Upper lobe of left lung (tissue), 6 donors: Measurements from ENCODE around the gene SLAMF7. TPM values are rescaled to one million over a fixed set of nuclear protein-coding genes. Genes with fewer than 3 reads are reported as not detected.
"Not testable (repeated sequence)": the region's sequence is repeated elsewhere in the genome, so short reads cannot be mapped to it uniquely, and the experiment has no call there.

Experiments
- ATAC-seq, 2 donors: fragments of 200-7000 bp; cut with Tn5 transposase; one replicate each; pipeline ENCODE4 v1.9.1; 2022; ENCODE audit warnings: mild to moderate bottlenecking in 2 of 2, moderate library complexity in 2 of 2; ENCODE audit not compliant: low FRiP score in 2 of 2
- DNase-seq, 2 donors: peaks; one replicate each; pipeline ENCODE4 v3.0.0-alpha.2; 2019 to 2020
- H3K27ac ChIP-seq, 4 donors: fragments of 200-600 bp; sonication (generic); one replicate each; pipeline ENCODE4 v1.5.1; 2016 to 2019
- H3K27me3 ChIP-seq, 4 donors: fragments of 200-600 bp; sonication (generic); one replicate each; pipeline ENCODE4 v1.5.1; 2017 to 2019
- H3K36me3 ChIP-seq, 4 donors: fragments of 200-600 bp; sonication (generic); one replicate each; pipeline ENCODE4 v1.5.1; 2016 to 2019
- H3K4me1 ChIP-seq, 4 donors: fragments of 200-600 bp; sonication (generic); one replicate each; pipeline ENCODE4 v1.5.1; 2018 to 2019
- H3K4me3 ChIP-seq, 4 donors: fragments of 200-600 bp; sonication (generic); one replicate each; pipeline ENCODE4 v1.5.1; 2017 to 2019; ENCODE audit warnings: mild to moderate bottlenecking in 2 of 4, moderate library complexity in 1 of 4
- H3K9me3 ChIP-seq, 4 donors: fragments of 200-600 bp; sonication (generic); one replicate each; pipeline ENCODE4 v1.5.1; 2018 to 2019
- CTCF ChIP-seq, 6 experiments: fragments of 450-650 bp in 4 of 6; fragments of 200-600 bp in 2 of 6; sonication (generic) in 2 of 6; IDR thresholded peaks; one replicate each; pipeline ENCODE4 v1.5.1; 2016 to 2019; ENCODE audit warnings: antibody characterized with exemption in 6 of 6
- EP300 ChIP-seq, 4 donors: sonication (generic); formaldehyde crosslinking; IDR thresholded peaks; one replicate each; pipeline ENCODE4 v1.5.1; 2017; ENCODE audit warnings: antibody characterized with exemption in 4 of 4, control low read depth in 2 of 4
- POLR2A ChIP-seq, 4 donors: fragments of 450-650 bp; IDR thresholded peaks; one replicate each; pipeline ENCODE4 v1.5.1; 2016 to 2017; ENCODE audit warnings: antibody characterized with exemption in 4 of 4, mild to moderate bottlenecking in 2 of 4
- POLR2AphosphoS5 ChIP-seq, 2 donors: sonication (generic); formaldehyde crosslinking; IDR thresholded peaks; one replicate each; pipeline ENCODE4 v1.5.1; 2017; ENCODE audit warnings: antibody characterized with exemption in 2 of 2
- WGBS, 2 donors: methylation state at CpG; one replicate each; pipeline ENCODE4 v1.1.5; 2017 to 2018; 5-methylcytosine and 5-hydroxymethylcytosine counted together
- total RNA-seq, 6 donors: library from RNA; depleted of rRNA in 4 of 6; stranded (reverse); fragments of >200 nt in 4 of 6; gene quantifications; one replicate each; pipeline versions ENCODE4 v1.1.0 to v1.2.1, GENCODE V29; 2016 to 2021
- donor health status: DM: no; HTN: no; CAD: no; lungs with moderate emphysema.
- donor health status: DM: no; HTN: yes; CAD: no; lungs with severe emphysema.

SLAMF7 gene
- total RNA-seq: 10 to 100 TPM in 2 of 6 donors, 1 to 10 TPM in 3, under 1 TPM in 1; 0.67 to 17.2 (median 3.5) TPM

- peaks cover 0 to 8% (median 0%) of the 10 kb centered on the region in 4 donors for H3K9me3 ChIP-seq
- H3K27me3 ChIP-seq: no peaks in the 10 kb centered on the region
- H3K36me3 ChIP-seq: no peaks in the 10 kb centered on the region
- peak within 1 kb of the TSS in 3 of 4 donors; percentile 5 to 22 (median 6) for H3K4me3 ChIP-seq
- peak in 1 of 2 donors; percentile 73 for DNase-seq
- H3K27ac ChIP-seq: peak within 1 kb of the TSS in 2 of 4 donors; percentile 22 to 38
- TF ChIP-seq EP300 (IDR thresholded peaks at IDR 0.05): no peak
- peak in 1 of 4 donors; percentile 47 for TF ChIP-seq POLR2A (IDR thresholded peaks at IDR 0.05)
- H3K4me1 ChIP-seq: peaks cover 0 to 12% (median 0%) of the 10 kb centered on the region in 4 donors
- peak in 1 of 2 donors; percentile 58 for ATAC-seq
- 61 to 73% methylated on average over 5 of the region's 5 CpGs for WGBS, 2 donors
Measured at GRCh38 chr1:160739098-160739511, at the start of gene SLAMF7. Gene SLAMF7 (plus strand): TSS chr1:160739247. CDS start chr1:160739302, 55 bp downstream.

GRCh38 chr1:160692390-160692789, 46.7 kb upstream of the SLAMF7 start:
- ATAC-seq, H3K27ac ChIP-seq, H3K36me3 ChIP-seq, H3K4me1 ChIP-seq, DNase-seq, H3K27me3 ChIP-seq, H3K4me3 ChIP-seq, H3K9me3 ChIP-seq: not testable (repeated sequence)
- 85 to 86% methylated on average over 10 of the region's 10 CpGs for WGBS, 2 donors
- TF ChIP-seq CTCF (IDR thresholded peaks at IDR 0.05): peak in 1 of 6 experiments; percentile 9

GRCh38 chr1:160702100-160702499, 36.9 kb upstream of the SLAMF7 start:
- no peak overlapping the region for H3K4me3 ChIP-seq
- peaks cover 3 to 18% (median 9%) of the 10 kb centered on the region in 4 donors for H3K4me1 ChIP-seq
- no peaks in the 10 kb centered on the region for H3K36me3 ChIP-seq
- DNase-seq (no peak), ATAC-seq (no peak)
- WGBS, 2 donors: 80 to 83% methylated on average over 5 of the region's 5 CpGs
- H3K9me3 ChIP-seq: no peaks in the 10 kb centered on the region
- no peak overlapping the region for H3K27ac ChIP-seq
- no peaks in the 10 kb centered on the region for H3K27me3 ChIP-seq
- TF ChIP-seq CTCF (IDR thresholded peaks at IDR 0.05) (no peak), POLR2A (IDR thresholded peaks at IDR 0.05) (no peak), EP300 (IDR thresholded peaks at IDR 0.05) (no peak), POLR2AphosphoS5 (IDR thresholded peaks at IDR 0.05) (no peak)

GRCh38 chr1:160704250-160704649, 34.8 kb upstream of the SLAMF7 start:
- Histone ChIP-seq H3K4me1 (peaks cover 5 to 26% (median 13%) of the 10 kb centered on the region in 4 donors), H3K27ac (peak overlapping the region in 2 of 4 donors; percentile 7 to 8), H3K9me3 (no peaks in the 10 kb centered on the region), H3K4me3 (no peak overlapping the region), H3K27me3 (no peaks in the 10 kb centered on the region), H3K36me3 (no peaks in the 10 kb centered on the region)
- TF ChIP-seq POLR2AphosphoS5 (IDR thresholded peaks at IDR 0.05) (peak; percentile 70 to 73), POLR2A (IDR thresholded peaks at IDR 0.05) (no peak)
- DNase-seq (peak in 1 of 2 donors; percentile 78), ATAC-seq (peak; percentile 82 to 89)
- 57 to 76% methylated on average over 4 of the region's 4 CpGs for WGBS, 2 donors

GRCh38 chr1:160705212-160705621, 33.8 kb upstream of the SLAMF7 start:
- H3K9me3 ChIP-seq, H3K27me3 ChIP-seq, DNase-seq, H3K4me3 ChIP-seq, H3K36me3 ChIP-seq: not testable (repeated sequence)
- Histone ChIP-seq H3K27ac (peak overlapping the region in 2 of 4 donors; percentile 8 to 76), H3K4me1 (peaks cover 5 to 26% (median 13%) of the 10 kb centered on the region in 4 donors)
- WGBS, 2 donors: 58 to 68% methylated on average over 3 of the region's 3 CpGs
- peak; percentile 83 to 85 for ATAC-seq

- H3K9me3 ChIP-seq: no peaks in the 10 kb centered on the region
- no peaks in the 10 kb centered on the region for H3K27me3 ChIP-seq
- H3K4me3 ChIP-seq: no peak overlapping the region
- H3K36me3 ChIP-seq: no peaks in the 10 kb centered on the region
- ATAC-seq: no peak
- H3K27ac ChIP-seq: peak overlapping the region in 2 of 4 donors; percentile 8 to 76
- no peak for DNase-seq
- H3K4me1 ChIP-seq: peaks cover 5 to 26% (median 13%) of the 10 kb centered on the region in 4 donors
- TF ChIP-seq CTCF (IDR thresholded peaks at IDR 0.05) (no peak), EP300 (IDR thresholded peaks at IDR 0.05) (no peak), POLR2AphosphoS5 (IDR thresholded peaks at IDR 0.05) (no peak), POLR2A (IDR thresholded peaks at IDR 0.05) (no peak)
Measured at GRCh38 chr1:160705742-160706141, 33.3 kb upstream of the SLAMF7 start.
